Pancreas (tissue), 10 donors: ENCODE measurements around the gene SUGP1. TPM values are rescaled to one million over a fixed set of nuclear protein-coding genes. Genes with fewer than 3 reads are reported as not detected.

Source experiments
- ATAC-seq, 4 donors: fragments of 200-7000 bp; cut with Tn5 transposase; one replicate each; pipeline versions ENCODE4 v1.8.0 to v1.9.1; 2020; ENCODE audit warnings: mild to moderate bottlenecking in 4 of 4, moderate library complexity in 4 of 4
- DNase-seq, 6 donors: peaks; one replicate each; pipeline ENCODE4 v3.0.0-alpha.2; 2020
- FAIRE-seq: peaks from 2 replicates; lab custom pipeline; 2012; peaks lifted over from hg19 to GRCh38; lab: Jason Lieb, UNC
- H3K27ac ChIP-seq, 4 donors: fragments of 200-600 bp; sonication (generic); 1 replicate in 3 of 4; 2 replicates in 1 of 4; pipeline versions ENCODE4 v1.5.0 to v1.8.0; 2020
- H3K27me3 ChIP-seq, 4 donors: fragments of 200-600 bp; one replicate each; pipeline ENCODE4 v1.8.0; 2021
- H3K36me3 ChIP-seq, 3 donors: fragments of 200-600 bp; sonication (generic) in 1 of 3; one replicate each; pipeline versions ENCODE4 v1.5.0 to v1.8.0; 2020 to 2021
- H3K4me1 ChIP-seq, 3 donors: fragments of 200-600 bp; one replicate each; pipeline ENCODE4 v1.8.0; 2021
- H3K4me3 ChIP-seq, 4 donors: fragments of 200-600 bp; sonication (generic) in 2 of 4; one replicate each; pipeline versions ENCODE4 v1.5.0 to v1.8.0; 2020 to 2021
- H3K9me3 ChIP-seq, 4 donors: fragments of 200-600 bp; one replicate each; pipeline ENCODE4 v1.8.0; 2021
- WGBS, 2 donors: extraction: QIAGEN DNeasy Blood & Tissue Kit; methylation state at CpG; one replicate each; pipeline ENCODE4 v1.1.7; 2013; 5-methylcytosine and 5-hydroxymethylcytosine counted together
- intact Hi-C, 3 donors: fragments of 100-400 bp; cut with DNase I; formaldehyde crosslinking; loops; one replicate each; pipeline versions ENCODE4 v1.11.1 to v1.14.2; 2022
- polyA plus RNA-seq, 2 donors: library from polyadenylated mRNA; stranded (reverse); fragments of 200-250 nt; gene quantifications; one replicate each; pipeline ENCODE4 v1.2.3, GENCODE V29; 2013
- total RNA-seq, 6 donors: library from RNA; stranded (reverse); fragmentation: NEBNext Ultra II Directional in 4 of 6; extraction: Animal tissue kit (Norgen Biotek cat#: 25700) in 4 of 6; gene quantifications; one replicate each; pipeline versions ENCODE4 v1.2.1 to v1.2.4, GENCODE V29; 2021 to 2023
- TF ChIP-seq, protein P1 (sequence below), 4 donors: fragments of 200-600 bp; sonication (generic) in 3 of 4; IDR thresholded peaks; one replicate each; pipeline versions ENCODE4 v1.5.0 to v1.8.0; 2021; ENCODE audit warnings: antibody characterized with exemption in 4 of 4
- donor health status: healthy with polysubstance abuse.
- donor health status: DM: no; HTN: no; CAD: no; lungs with moderate emphysema.
- donor health status: DM: no; HTN: no; CAD: no.
- donor health status: control.
- donor health status: control.
- donor health status: Bipolar disorder and iron deficiency.
- donor health status: DM: yes; HTN: yes; CAD: no.
- donor health status: DM: no; HTN: no; CAD: no.
- donor health status: DM: no; HTN: no; CAD: no.
- donor health status: DM: yes; HTN: yes; CAD: no.

The SUGP1 gene
- total and polyA plus RNA-seq, 8 donors: 14.6 to 50.3 (median 21.4) TPM

DNA sequence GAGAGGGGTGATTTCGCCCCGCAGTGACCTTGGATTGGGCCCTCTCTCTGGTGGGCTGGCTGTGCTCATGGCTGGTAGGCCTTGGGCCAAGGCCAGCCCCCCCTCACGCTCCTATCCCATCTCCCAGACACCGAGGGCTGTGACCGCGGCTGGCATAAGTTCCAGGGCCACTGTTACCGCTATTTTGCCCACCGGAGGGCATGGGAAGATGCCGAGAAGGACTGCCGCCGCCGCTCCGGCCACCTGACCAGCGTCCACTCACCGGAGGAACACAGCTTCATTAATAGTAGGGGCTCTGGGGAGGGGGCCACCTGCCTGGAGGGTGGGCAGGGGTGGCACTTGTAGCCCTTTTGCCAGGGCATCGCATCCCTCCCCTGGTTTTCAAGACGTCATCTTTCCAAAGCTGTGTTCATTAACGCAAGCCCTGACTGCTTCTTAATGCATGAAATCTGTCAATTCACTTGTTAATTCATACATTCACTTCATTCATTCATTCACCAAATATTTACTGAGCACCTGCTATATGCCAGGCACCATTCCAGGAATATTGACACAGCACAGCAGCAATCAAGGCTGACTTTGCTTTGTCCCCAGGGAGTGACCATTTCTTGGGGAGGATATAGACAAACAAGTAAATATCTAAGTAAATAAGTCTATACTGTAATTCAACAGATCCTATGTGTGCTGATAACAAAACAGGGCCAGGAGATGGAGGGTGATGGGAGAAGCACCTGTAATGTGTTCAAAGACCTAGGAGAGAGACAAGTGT lies 82.0 kb downstream of the SUGP1 start:
- Histone ChIP-seq H3K27me3 (no peaks in the 10 kb centered on the region), H3K27ac (no peak overlapping the region), H3K9me3 (no peaks in the 10 kb centered on the region), H3K4me1 (no peaks in the 10 kb centered on the region), H3K36me3 (no peaks in the 10 kb centered on the region), H3K4me3 (no peak overlapping the region)
- ATAC-seq (no peak), DNase-seq (no peak), FAIRE-seq (no peak)
- intact Hi-C loops: no loop called here
- TF ChIP-seq, protein P1, sequence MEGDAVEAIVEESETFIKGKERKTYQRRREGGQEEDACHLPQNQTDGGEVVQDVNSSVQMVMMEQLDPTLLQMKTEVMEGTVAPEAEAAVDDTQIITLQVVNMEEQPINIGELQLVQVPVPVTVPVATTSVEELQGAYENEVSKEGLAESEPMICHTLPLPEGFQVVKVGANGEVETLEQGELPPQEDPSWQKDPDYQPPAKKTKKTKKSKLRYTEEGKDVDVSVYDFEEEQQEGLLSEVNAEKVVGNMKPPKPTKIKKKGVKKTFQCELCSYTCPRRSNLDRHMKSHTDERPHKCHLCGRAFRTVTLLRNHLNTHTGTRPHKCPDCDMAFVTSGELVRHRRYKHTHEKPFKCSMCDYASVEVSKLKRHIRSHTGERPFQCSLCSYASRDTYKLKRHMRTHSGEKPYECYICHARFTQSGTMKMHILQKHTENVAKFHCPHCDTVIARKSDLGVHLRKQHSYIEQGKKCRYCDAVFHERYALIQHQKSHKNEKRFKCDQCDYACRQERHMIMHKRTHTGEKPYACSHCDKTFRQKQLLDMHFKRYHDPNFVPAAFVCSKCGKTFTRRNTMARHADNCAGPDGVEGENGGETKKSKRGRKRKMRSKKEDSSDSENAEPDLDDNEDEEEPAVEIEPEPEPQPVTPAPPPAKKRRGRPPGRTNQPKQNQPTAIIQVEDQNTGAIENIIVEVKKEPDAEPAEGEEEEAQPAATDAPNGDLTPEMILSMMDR (IDR thresholded peaks at IDR 0.05): no peak
- 66 to 74% methylated on average over 17 to 18 of the region's 18 CpGs for WGBS, 2 donors

DNA sequence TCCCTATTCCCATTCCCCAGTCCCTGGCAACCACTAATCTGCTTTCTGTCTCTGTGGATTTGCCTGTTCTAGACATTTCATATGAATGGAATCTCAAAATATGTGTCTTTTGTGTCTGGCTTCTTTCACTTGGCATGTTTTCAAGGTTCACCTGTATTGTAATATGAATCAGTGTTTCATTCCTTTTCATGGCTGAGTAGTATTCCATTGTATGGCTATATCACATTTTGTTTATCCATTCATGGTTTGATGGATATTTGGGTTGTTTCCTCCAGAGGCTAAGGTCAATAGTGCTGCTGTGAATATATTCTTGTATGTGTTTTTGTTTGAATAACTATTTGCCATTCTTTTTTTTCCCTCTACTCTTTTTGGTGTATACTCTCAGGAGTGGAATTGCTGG lies 84.1 kb downstream of the SUGP1 start:
- no peak for FAIRE-seq
- intact Hi-C loops: no loop called here

DNA sequence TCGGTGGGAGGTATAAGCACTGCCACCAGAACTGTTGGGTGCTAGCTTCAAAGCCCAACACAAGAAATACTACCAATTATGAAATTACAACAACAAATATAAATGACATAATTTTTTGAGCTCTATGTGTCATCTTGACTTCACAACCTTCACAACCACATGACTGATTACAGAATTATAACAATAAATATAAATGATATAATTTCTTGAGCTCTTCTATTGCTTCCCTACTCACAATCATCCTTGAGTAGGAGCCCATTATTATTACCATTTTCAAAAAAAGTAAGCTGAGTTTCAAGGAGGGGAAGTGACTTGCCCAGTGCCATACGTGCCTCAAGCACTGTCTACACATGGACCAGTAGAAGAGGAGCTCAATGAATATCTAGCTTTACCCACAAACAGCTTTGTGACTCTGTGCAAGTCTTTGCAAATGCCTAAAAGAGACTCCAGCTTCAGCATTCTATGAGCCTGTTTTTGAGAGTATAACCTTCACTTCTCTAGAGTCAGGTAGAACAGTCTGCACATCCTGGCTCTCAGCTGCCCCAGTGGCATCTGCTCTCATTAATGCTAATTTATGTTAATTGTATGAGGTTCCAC lies 86.0 kb downstream of the SUGP1 start:
- H3K9me3 ChIP-seq: no peaks in the 10 kb centered on the region
- intact Hi-C loops: no loop called here
- FAIRE-seq: no peak

More for the DNA sequence above, 84.1 kb downstream of the SUGP1 start:
- no peaks in the 10 kb centered on the region for H3K9me3 ChIP-seq
- DNase-seq (no peak), ATAC-seq (no peak)
- H3K4me3 ChIP-seq: no peak overlapping the region
- H3K4me1 ChIP-seq: no peaks in the 10 kb centered on the region
- H3K27ac ChIP-seq: no peak overlapping the region
- H3K36me3 ChIP-seq: no peaks in the 10 kb centered on the region
- H3K27me3 ChIP-seq: no peaks in the 10 kb centered on the region
- TF ChIP-seq, protein P1 (IDR thresholded peaks at IDR 0.05): no peak

GRCh38 chr19:19232261-19232721 lies 88.0 kb downstream of the SUGP1 start:
- no peaks in the 10 kb centered on the region for H3K4me1 ChIP-seq
- intact Hi-C loops: no loop called here
- no peak for FAIRE-seq
- no peak for ATAC-seq
- H3K36me3 ChIP-seq: no peaks in the 10 kb centered on the region
- no peaks in the 10 kb centered on the region for H3K27me3 ChIP-seq
- H3K27ac ChIP-seq: no peak overlapping the region
- H3K4me3 ChIP-seq: no peak overlapping the region
- WGBS, 2 donors: 62 to 72% methylated on average over 14 to 19 of the region's 19 CpGs
- TF ChIP-seq, protein P1 (IDR thresholded peaks at IDR 0.05): no peak
- no peaks in the 10 kb centered on the region for H3K9me3 ChIP-seq
- DNase-seq: no peak

More for the DNA sequence above, 86.0 kb downstream of the SUGP1 start:
- ATAC-seq (no peak), DNase-seq (no peak)
- H3K27me3 ChIP-seq: no peaks in the 10 kb centered on the region
- no peaks in the 10 kb centered on the region for H3K36me3 ChIP-seq
- H3K4me3 ChIP-seq: no peak overlapping the region
- WGBS, 2 donors: 81 to 87% methylated on average over 2 of the region's 2 CpGs
- TF ChIP-seq, protein P1 (IDR thresholded peaks at IDR 0.05): no peak
- no peak overlapping the region for H3K27ac ChIP-seq
- H3K4me1 ChIP-seq: no peaks in the 10 kb centered on the region

- no peak overlapping the region for H3K27ac ChIP-seq
- intact Hi-C loops: no loop called here
- H3K27me3 ChIP-seq: no peaks in the 10 kb centered on the region
- no peaks in the 10 kb centered on the region for H3K4me1 ChIP-seq
- WGBS, 2 donors: 68 to 88% methylated on average over 9 of the region's 9 CpGs
- TF ChIP-seq, protein P1 (IDR thresholded peaks at IDR 0.05): no peak
- no peak overlapping the region for H3K4me3 ChIP-seq
- no peak for DNase-seq
- H3K9me3 ChIP-seq: no peaks in the 10 kb centered on the region
- no peaks in the 10 kb centered on the region for H3K36me3 ChIP-seq
- no peak for FAIRE-seq
- ATAC-seq: no peak
Observed at GRCh38 chr19:19230999-19231398, 89.3 kb downstream of the SUGP1 start.
